Measurements from ENCODE around the gene NOL8.

Gene NOL8

GRCh38 chr9:92360083-92360482 is 34.9 kb upstream of the NOL8 start:
- DNase-seq: no peak
- H3K9me3 ChIP-seq (replicated peaks; ENCODE audit: insufficient read depth, low read length): no peaks in the 10 kb centered on the region
- no peak overlapping the region for H3K27ac ChIP-seq (ENCODE audit: low read length)
- no peak overlapping the region for H3K4me3 ChIP-seq (ENCODE audit: low read length)
- no peaks in the 10 kb centered on the region for H3K27me3 ChIP-seq (replicated peaks; ENCODE audit: insufficient read depth, low read length)
- no peak overlapping the region for H3K9ac ChIP-seq (ENCODE audit: low read length)
- H3F3A ChIP-seq (ENCODE audit: insufficient read depth, low read length): no peaks in the 10 kb centered on the region
- H4K20me1 ChIP-seq (ENCODE audit: insufficient read depth, low read length): no peaks in the 10 kb centered on the region
- H2AFZ ChIP-seq (ENCODE audit: low read length): no peak overlapping the region
- H3K79me2 ChIP-seq (ENCODE audit: low read length): no peaks in the 10 kb centered on the region; the same call in 1 of the 2 replicates
- TF ChIP-seq EZH2phosphoT487 (IDR thresholded peaks at IDR 0.05; ENCODE audit: low read length) (no peak), EZH2 (optimal IDR thresholded peaks at IDR 0.05; ENCODE audit: low read depth, low read length) (no peak), CTCF (IDR thresholded peaks at IDR 0.05; ENCODE audit: low read length) (no peak)
- no peaks in the 10 kb centered on the region for H3K4me1 ChIP-seq (ENCODE audit: low read length)
- H3K4me2 ChIP-seq (ENCODE audit: low read depth, low read length): no peak overlapping the region
- no peaks in the 10 kb centered on the region for H3K36me3 ChIP-seq (replicated peaks; ENCODE audit: insufficient read depth, low read length)
- no peaks in the 10 kb centered on the region for H3K9me2 ChIP-seq (replicated peaks; ENCODE audit: insufficient read depth, low read length)

- no peaks in the 10 kb centered on the region for H3K9me3 ChIP-seq (replicated peaks; ENCODE audit: insufficient read depth, low read length)
- no peak for DNase-seq
- no peaks in the 10 kb centered on the region for H3K36me3 ChIP-seq (replicated peaks; ENCODE audit: insufficient read depth, low read length)
- no peak overlapping the region for H3K4me2 ChIP-seq (ENCODE audit: low read depth, low read length)
- no peaks in the 10 kb centered on the region; the same call in 1 of the 2 replicates for H3K79me2 ChIP-seq (ENCODE audit: low read length)
- no peak overlapping the region for H3K9ac ChIP-seq (ENCODE audit: low read length)
- no peaks in the 10 kb centered on the region for H3K9me2 ChIP-seq (replicated peaks; ENCODE audit: insufficient read depth, low read length)
- no peaks in the 10 kb centered on the region for H3K27me3 ChIP-seq (replicated peaks; ENCODE audit: insufficient read depth, low read length)
- no peaks in the 10 kb centered on the region for H4K20me1 ChIP-seq (ENCODE audit: insufficient read depth, low read length)
- no peaks in the 10 kb centered on the region for H3F3A ChIP-seq (ENCODE audit: insufficient read depth, low read length)
- no peak overlapping the region for H3K4me3 ChIP-seq (ENCODE audit: low read length)
- no peak overlapping the region for H2AFZ ChIP-seq (ENCODE audit: low read length)
- TF ChIP-seq EZH2 (optimal IDR thresholded peaks at IDR 0.05; ENCODE audit: low read depth, low read length) (no peak), CTCF (IDR thresholded peaks at IDR 0.05; ENCODE audit: low read length) (no peak), EZH2phosphoT487 (IDR thresholded peaks at IDR 0.05; ENCODE audit: low read length) (no peak)
- no peaks in the 10 kb centered on the region for H3K4me1 ChIP-seq (ENCODE audit: low read length)
- H3K27ac ChIP-seq (ENCODE audit: low read length): no peak overlapping the region
These were observed 34.3 kb upstream of the NOL8 start for GRCh38 chr9:92359394-92359995.

- Histone ChIP-seq H3F3A (ENCODE audit: insufficient read depth, low read length) (no peaks in the 10 kb centered on the region), H3K9ac (ENCODE audit: low read length) (no peak overlapping the region), H3K4me1 (ENCODE audit: low read length) (no peaks in the 10 kb centered on the region), H3K27ac (ENCODE audit: low read length) (no peak overlapping the region), H3K9me2 (replicated peaks; ENCODE audit: insufficient read depth, low read length) (no peaks in the 10 kb centered on the region), H3K36me3 (replicated peaks; ENCODE audit: insufficient read depth, low read length) (no peaks in the 10 kb centered on the region), H2AFZ (ENCODE audit: low read length) (no peak overlapping the region), H3K4me2 (ENCODE audit: low read depth, low read length) (no peak overlapping the region), H3K9me3 (replicated peaks; ENCODE audit: insufficient read depth, low read length) (no peaks in the 10 kb centered on the region), H3K27me3 (replicated peaks; ENCODE audit: insufficient read depth, low read length) (no peaks in the 10 kb centered on the region), H4K20me1 (ENCODE audit: insufficient read depth, low read length) (no peaks in the 10 kb centered on the region), H3K79me2 (ENCODE audit: low read length) (no peaks in the 10 kb centered on the region; the same call in 1 of the 2 replicates), H3K4me3 (ENCODE audit: low read length) (no peak overlapping the region)
- TF ChIP-seq EZH2 (optimal IDR thresholded peaks at IDR 0.05; ENCODE audit: low read depth, low read length) (no peak), EZH2phosphoT487 (IDR thresholded peaks at IDR 0.05; ENCODE audit: low read length) (no peak), CTCF (IDR thresholded peaks at IDR 0.05; ENCODE audit: low read length) (no peak)
- DNase-seq: no peak
These were observed 27.9 kb upstream of the NOL8 start for GRCh38 chr9:92353051-92353450.
